HFF-Myc (cell line): ENCODE results near the gene AMPH.
A peak's percentile ranks its signal among the peaks of the same experiment; 100 is the strongest.

Experiments
- DNase-seq: peaks from one replicate; pipeline ENCODE4 v3.0.0-alpha.2; 2011; ENCODE audit warnings: low read depth; ENCODE audit errors: extremely low read depth
- H3K4me3 ChIP-seq: replicated peaks from 2 replicates; pipeline ENCODE4 v1.5.1; 2011; ENCODE audit warnings: low read depth, mild to moderate bottlenecking, control low read depth, low read length
- TF ChIP-seq, protein P1 (sequence below): IDR thresholded peaks from 2 replicates; pipeline ENCODE4 v1.5.1; 2012; ENCODE audit warnings: mild to moderate bottlenecking, low read depth, low read length, control low read depth; ENCODE audit errors: missing control alignments

The AMPH gene

DNA sequence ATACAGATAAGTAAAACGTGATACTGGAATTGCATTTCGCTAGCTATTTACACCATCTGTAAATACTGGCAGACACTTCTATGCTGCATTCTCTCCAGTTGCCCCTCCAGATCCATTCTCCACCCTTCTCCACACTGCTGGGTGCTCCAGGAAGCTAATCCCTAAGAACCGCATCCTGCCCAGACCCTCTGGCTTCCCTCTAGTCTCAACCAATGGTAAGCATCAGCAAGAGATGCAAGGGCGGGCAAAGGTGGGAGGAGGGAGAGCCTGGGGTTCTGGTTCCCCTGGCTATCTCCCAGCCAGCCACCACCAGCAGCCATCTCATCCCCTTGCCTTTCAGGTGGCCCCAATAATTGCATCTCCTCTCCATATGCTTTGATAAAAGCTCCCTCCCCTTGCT lies 84.4 kb downstream of the AMPH start:
- no peak overlapping the region for H3K4me3 ChIP-seq
- TF ChIP-seq, protein P1, sequence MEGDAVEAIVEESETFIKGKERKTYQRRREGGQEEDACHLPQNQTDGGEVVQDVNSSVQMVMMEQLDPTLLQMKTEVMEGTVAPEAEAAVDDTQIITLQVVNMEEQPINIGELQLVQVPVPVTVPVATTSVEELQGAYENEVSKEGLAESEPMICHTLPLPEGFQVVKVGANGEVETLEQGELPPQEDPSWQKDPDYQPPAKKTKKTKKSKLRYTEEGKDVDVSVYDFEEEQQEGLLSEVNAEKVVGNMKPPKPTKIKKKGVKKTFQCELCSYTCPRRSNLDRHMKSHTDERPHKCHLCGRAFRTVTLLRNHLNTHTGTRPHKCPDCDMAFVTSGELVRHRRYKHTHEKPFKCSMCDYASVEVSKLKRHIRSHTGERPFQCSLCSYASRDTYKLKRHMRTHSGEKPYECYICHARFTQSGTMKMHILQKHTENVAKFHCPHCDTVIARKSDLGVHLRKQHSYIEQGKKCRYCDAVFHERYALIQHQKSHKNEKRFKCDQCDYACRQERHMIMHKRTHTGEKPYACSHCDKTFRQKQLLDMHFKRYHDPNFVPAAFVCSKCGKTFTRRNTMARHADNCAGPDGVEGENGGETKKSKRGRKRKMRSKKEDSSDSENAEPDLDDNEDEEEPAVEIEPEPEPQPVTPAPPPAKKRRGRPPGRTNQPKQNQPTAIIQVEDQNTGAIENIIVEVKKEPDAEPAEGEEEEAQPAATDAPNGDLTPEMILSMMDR = no peak
- DNase-seq = no peak

DNA sequence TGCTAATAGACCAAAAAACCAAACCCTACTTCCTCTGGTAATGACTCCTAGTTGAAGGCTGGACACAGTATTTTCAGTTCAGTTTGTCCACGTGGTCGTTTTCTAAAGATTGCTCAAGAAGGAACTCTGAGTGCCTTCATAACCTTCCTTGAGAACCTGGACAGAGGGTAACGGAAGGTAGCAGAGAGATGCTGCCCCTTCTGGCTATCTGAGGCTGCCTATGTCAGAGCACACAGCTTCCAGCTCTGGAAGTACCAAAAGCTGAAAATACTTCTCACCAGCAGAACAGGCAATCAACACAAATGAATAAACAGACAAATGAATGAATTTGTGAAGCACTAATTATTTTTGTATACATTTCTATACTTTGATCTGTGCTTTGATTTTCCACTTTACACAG lies 85.2 kb downstream of the AMPH start:
- TF ChIP-seq, protein P1 = no peak
- DNase-seq = no peak
- no peak overlapping the region for H3K4me3 ChIP-seq

DNA sequence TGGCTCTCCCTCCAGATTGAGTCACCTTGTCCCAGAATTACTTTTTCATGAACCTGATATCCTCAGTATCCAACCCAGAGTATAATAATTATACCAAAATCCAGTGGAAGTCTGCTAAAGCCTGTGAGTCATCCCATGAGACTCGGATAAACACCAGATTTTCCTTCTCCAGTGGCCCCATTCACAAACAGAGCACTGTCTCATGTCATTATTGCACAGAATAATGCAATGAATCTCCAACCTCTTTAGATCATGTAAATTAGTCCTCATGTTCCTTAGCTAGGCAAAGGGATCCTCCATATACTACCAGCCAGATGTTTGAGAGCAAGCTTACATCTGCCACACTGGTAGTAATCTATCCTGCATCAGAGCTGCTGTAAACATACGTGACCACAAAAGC lies 89.0 kb downstream of the AMPH start:
- TF ChIP-seq, protein P1 = no peak
- DNase-seq = peak; percentile 49
- no peak overlapping the region for H3K4me3 ChIP-seq

DNA sequence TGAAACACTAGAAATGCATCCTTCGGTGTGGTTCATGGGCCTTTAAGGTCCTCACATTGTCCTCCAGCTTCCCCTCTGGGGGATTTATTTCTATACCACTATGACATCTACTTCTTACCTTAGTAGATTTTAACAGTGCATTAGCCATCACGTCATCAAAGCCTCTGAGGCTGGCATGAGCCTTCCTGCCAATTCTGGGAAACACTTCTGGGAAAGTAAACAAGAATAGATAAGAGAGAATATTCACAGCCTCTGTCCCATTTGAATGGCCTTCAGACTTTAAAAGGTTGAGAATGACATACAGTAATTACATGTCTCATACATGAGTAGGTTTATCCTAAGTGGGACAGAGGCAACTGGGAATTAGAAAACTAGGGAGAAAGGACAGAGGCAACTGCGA lies 89.7 kb downstream of the AMPH start:
- H3K4me3 ChIP-seq = no peak overlapping the region
- DNase-seq = no peak
- TF ChIP-seq, protein P1 = no peak

DNA sequence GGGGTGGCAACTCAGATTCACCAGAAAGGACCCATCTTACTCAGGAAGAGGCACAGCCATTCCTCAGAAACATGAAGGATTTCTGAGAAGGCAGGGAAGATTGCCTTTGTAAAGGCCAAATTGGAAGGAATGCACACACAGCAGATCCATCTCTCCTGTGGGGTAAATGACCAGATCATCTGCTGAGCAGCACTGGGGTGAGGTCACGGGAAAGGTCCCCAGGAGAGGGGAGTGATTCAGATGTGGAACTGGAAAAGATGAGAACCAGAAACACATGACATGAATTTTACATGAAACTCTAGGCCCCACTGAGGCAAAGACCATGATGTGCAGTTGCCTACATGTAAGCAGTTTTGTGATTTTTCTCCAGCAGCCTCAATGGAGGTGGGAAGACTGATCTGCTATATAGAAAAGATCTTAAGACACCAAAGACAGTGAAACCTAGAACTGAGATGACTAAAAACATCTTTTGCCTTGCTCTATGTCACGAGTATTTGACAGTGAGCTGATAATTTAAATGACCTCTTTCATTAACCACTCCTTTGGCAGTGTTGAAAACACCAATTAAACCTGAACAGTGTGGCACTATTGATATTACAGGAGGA lies 91.6 kb downstream of the AMPH start:
- no peak for DNase-seq
- TF ChIP-seq, protein P1 = no peak

DNA sequence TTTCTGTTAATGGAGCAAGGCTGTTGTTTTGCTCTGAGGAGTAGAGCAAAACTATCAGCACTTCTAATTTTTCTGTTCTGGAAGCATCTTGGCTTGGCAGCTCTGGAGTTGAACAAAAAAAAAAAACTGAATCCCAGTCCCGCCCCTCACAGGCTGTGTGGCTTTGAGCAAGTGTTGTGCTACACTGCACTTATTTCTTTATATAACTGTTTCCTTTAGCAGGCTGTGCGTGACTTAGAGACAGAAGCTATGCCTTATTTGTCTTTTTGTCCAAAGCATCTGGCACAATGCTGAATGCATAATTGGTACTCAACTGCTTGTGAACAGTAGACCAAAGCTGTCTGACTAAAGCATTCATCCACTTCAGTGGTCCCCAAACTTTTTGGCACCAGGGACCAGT lies 96.1 kb downstream of the AMPH start:
- DNase-seq = no peak
- no peak overlapping the region for H3K4me3 ChIP-seq
- TF ChIP-seq, protein P1 = no peak

More for the DNA sequence above, 91.6 kb downstream of the AMPH start:
- no peak overlapping the region for H3K4me3 ChIP-seq

DNA sequence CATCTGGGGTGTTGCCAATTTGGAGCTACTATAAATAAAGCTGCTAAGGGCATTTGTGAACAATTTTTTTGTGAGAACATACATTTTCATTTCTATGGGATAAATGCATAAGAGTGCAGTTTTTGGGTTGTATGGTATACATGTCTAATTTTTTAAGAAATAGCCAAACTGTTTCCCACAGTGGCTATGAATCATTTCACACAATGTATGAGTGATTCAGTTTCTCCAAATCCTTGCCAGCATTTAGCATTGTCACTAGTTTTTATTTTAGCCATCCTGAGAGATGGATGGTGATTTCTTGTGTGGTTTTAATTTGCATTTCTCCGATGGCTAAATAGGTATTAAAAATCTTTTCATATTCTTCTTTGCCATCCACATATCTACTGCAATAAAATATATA lies 105.3 kb downstream of the AMPH start:
- DNase-seq = no peak
- TF ChIP-seq, protein P1 = no peak
- H3K4me3 ChIP-seq = no peak overlapping the region
